EH (cell line): ENCODE measurements around the gene TBL1X.
"Not testable (repeated sequence)": the region's sequence is repeated elsewhere in the genome, so short reads cannot be mapped to it uniquely, and the experiment has no call there.

Source experiments
- DNase-seq: peaks from one replicate; pipeline ENCODE4 v3.0.0-alpha.2; 2015; ENCODE audit warnings: low read depth

TBL1X gene

DNA sequence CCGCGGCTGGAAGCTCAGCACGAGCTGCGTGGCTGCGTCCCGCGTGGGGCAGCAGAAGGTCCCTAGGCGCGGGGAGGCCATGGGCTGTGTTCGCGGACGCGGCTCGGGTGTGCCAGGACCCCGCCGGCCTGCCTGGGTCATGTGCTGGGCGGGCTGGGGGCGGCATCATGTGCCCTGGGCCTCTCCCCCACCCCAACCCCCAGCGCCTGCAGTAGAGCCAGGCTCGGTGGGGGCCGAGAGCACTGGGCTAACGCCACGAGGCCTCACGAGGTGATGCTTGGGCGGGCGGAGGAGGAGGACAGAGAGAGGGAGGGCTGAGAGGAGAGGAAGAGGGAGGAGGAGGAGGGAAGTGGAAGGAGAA, 300.9 kb downstream of the TBL1X start, which contains the start of gene GPR143:
Gene GPR143, minus strand, starts transcription at position 111 of the 361 bp plus-strand sequence. Its CDS starts 30 bp downstream, at position 81.
- DNase-seq: no peak

DNA sequence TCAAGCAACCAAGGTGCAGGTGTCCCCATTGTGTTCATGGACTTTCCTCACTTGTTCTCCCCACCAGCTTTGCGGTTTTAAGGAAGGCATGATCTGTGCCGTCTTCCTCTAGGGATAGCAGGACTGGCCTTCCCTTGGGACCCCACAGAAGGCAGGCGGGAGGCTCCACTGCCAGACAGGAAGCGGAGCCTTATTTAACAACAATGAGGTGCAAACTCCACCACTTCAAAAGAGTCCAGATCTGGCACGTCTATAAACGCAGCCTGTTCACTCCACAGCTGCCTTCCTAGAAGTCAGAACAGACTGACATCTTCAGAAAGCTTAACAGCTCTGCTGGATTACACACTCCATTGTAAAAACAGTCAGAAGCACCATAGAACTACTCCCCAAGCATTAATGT, 302.5 kb downstream of the TBL1X start:
- no peak for DNase-seq

DNA sequence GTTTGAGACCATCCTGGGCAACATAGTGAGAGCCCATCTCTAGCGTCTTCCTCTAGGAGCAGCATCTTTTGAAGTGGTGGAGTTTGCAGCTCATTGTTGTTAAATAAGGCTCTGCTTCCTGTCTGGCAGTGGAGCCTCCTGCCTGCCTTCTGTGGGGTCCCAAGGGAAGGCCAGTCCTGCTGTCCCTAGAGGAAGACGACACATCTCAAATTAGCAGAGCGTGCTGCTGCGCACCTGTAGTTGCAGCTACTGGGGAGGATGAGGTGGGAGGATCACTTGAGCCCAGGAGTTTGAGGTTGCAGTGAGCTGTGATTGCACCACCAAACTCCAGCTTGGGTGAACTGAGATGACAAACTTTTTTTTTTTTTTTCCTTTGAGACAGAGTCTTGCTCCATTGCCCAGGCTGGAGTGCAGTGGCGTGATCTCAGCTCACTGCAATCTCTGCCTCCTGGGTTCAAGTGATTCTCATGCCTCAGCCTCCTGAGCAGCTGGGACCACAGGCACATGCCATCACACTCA, 303.5 kb downstream of the TBL1X start:
- DNase-seq: not testable (repeated sequence)

DNA sequence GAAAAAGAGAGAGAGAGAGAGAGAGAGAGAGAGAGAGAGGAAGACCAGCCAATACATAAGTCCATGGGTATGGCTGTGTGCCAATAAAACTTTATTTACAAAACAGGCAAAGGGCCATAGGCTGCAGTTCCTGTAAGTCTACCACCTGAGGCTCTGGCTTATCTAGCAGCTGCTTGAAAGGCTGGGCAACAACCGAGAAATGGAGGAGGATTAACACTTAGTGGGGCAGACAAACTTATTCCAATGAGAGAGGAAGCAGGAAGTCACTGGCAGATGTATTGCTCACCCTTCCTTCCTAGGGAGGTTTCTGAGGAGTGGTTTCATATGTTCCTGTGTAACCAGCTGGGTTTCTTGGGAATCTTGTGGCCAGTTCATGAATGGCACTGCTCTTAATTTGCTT, 305.5 kb downstream of the TBL1X start:
- DNase-seq: peak; percentile 10

DNA sequence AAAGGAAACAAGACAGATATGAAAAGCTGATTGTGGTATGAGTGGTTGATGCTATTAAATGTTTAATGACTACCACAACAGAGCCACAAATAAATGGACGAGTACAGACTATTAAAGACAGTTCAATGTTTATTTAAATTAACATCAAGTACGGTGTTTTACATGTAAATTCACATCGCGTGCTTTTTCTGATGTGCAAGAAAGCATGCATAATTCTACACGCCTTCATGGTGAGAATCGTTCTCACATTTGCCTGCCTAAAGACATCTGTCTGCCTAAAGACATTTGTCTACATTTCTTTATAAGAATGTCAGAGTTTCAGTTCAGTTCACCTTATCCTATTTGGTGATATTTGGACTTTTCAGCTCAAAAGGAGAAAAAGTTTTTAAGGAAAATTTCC, 308.1 kb downstream of the TBL1X start:
- DNase-seq: no peak

DNA sequence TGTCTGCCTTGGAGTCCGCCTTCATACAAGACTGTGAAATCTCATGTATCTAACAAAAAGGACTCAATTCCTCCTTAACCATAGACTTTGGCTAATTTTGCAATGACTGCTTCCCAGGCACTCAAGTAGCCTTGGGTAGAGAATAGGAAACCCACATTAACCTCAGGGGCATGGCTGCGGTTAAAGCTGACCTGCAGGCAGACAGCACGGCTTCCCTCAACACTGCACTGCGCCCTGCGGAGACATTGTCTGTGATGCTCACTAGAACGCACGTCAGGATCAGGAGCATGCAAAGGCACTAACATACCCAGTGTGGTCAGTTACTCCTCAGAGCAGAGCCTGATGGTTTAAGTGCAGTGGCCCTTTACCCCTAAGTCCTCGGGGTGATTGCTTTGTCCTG, 311.1 kb downstream of the TBL1X start:
- DNase-seq: no peak

DNA sequence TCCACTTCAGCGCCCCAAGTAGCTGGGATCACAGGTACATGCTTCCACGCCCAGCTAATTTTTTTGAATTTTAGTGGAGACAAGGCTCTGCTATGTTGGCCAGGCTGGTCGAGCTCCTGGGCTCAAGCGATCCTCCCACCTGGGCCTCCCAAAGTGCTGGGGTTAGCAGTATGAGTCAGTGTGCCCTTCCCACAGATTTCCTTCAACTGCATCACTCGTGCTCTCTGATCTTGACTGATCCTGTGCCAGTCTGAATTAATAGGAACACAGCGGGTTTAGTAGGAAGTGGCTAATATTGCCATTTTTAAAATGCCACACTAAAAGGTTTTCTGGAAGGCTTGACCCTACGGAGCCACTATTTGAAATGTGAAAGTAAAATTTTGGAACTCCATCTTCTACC, 317.1 kb downstream of the TBL1X start:
- DNase-seq: no peak

DNA sequence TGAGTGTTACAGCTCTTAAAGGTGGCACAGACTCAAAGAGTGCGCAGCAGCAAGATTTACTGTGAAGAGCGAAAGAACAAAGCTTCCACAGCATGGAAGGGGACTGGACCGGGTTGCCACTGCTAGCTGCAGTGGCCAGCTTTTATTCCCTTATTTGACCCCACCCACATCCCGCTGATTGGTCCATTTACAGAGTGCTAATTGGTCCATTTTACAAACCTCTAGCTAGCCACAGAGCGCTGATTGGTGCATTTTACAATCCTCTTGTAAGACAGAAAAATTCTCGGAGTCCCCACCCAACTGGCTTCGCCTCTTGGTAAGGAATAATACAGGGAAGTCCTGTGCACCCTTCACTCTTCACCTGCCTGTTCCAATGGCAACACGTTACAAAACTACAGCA, 319.5 kb downstream of the TBL1X start:
- no peak for DNase-seq

DNA sequence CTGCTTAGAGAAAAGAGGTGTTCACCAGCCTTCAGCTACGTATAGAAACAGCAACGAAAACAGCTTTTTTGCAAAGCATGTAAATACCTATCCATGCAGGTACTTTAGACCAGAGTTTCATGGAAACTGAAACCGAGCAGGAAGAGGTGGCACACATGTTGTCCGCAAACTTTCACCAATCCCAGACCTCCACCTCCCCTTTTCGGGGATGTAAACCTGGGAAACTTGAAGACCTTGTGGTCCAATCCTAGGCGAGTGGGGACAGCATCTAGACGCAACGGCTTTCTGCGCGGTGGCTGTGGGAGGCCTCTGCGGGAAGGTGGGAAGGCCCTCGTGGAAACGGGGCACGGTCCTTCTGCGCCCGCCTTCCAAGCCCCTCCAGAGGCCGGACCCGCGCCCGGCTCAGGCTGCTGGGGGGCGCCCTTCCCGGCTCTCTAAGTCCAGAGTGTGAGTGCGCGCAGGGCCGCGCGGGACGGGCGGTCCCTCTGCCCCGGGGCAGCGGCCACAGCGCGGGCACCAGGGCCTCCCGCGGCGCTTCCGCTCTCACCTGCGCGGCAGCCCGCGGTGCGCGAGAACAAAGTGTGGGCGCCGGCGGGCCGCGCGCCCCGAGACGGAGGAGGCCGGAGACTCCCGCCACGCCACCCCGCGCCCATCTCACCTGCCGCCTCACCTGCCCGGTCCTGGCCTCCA, 320.5 kb downstream of the TBL1X start:
- DNase-seq: no peak

DNA sequence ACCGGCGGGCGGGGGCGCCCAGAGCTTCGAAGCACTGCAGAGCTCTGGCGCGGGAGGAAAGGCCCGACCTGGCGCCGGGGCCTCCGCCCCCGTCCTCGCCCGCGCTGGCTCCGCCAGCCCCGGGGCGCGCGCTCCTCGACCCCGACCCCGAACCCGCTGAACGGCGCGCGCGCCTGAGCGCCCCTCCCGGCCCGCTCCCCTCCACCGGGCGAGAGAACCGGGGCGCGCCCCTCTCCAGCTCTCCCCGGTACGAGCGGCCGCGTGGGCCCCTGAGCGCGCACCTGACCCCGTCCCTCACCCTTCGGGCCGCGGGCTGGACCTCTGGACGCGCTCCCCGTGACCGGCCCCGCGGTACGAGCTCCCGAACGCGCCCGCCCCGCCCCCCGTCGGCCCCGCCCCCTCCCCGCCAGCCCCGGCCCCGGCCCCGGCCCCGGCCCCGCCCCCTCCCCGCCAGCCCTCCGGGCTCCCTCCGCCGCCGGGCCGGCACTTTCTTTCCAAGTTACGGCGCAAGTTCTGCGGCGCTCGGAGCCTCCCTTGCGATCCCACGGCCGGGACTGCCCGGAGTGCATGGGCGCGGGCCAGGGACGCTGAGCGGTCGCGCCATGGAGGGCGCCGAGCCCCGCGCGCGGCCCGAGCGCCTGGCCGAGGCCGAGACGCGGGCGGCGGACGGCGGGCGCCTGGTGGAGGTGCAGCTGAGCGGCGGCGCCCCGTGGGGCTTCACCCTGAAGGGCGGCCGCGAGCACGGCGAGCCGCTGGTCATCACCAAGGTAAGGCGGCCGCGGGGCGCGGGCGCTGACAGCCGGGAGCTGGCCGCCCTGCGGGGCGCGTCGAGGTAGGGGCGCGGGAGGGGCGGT, 321.3 kb downstream of the TBL1X start, which contains the start of gene SHROOM2:
Gene SHROOM2, plus strand, starts transcription at position 486 of the 854 bp plus-strand sequence. Its CDS starts 117 bp downstream, at position 603.
- DNase-seq: no peak

DNA sequence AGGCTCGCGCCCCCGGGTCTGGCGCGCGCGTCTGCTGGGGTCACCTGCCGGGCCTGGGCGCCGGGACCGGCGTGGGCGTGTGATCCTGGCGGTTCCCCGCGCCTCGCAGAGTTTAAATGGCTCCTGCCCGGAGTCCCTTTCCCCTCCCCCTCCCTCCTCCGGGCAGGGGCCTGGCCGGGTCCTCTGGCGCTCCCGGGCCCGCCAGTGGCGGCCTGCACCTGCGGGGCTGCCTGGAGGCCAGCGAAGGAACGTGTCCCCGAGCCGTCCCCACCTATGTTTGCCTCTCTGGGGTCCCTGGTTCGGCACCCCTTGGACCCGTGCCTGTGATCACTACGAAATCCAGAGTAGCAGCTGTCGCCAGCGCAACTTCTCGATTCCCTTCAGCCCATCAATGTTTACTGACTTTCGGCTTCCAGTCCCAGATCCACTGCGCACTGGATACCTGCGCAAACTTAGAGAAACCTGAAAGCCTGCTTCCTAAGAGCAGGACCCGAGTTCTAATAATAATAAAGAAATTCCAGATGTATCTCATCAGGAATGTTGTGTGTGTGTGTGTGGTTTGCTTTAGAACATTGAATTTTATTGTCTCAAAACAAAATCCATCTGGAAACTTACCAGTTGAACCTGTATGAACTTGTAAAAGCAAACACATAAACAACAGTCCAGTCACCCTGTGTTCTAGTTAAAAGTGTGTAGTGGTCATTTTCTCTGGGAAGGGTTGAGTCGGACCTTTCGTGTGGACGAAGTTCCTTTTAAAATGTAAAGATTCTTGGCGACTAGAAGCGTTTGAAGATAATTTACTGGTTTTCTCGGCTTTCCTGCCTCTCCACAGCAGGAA, 322.2 kb downstream of the TBL1X start:
- DNase-seq: no peak

DNA sequence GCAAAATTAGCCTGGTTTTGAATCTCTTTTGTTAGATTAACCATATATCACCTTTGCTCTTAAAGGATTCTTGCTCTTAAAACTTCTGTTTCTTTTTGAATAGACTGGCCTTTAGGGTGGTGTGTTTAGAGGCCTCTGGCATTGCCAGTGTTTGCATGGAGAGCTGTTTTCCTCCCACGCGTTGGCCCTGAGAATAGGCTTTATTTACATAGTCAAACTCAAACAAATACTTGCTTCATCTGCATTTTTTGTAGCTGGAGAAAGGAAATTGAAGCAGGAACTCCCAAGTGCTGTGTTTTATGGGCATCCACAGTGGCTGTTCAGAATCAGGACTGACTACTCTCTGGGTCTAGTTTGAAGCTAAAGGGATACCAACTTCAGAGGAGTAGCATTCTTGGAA, 324.1 kb downstream of the TBL1X start:
- no peak for DNase-seq

DNA sequence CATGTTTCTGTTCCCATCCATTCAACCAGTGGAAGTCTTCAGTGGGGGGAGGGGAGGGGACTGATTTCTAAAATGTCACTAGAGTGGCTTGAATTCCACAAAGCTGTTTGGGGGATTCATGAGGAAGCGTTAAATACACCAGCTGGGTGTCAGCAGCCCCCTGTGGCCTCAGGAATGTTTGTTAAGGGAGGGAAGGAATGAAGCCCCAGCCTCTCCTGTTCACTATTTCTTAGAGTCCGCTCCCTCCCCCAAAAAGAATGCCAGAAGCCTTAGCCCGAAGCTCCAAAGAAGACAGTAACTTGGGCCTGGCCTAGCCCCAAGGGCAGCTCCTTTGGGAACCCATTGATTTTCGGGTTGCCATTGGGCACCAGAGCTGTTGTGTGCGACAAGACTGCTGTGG, 324.7 kb downstream of the TBL1X start:
- no peak for DNase-seq
